A549 (cell line): ENCODE data around the gene DLG1. TPM values are rescaled to one million over a fixed set of nuclear protein-coding genes. Genes with fewer than 3 reads are reported as not detected.

ENCODE experiments used
- ATAC-seq, 2 experiments: fragments of 200-7000 bp in 1 of 2; fragments of >200 bp in 1 of 2; cut with Nextera tagmentation in 1 of 2; cut with Tn5 transposase in 1 of 2; 3 replicates each; pipeline versions ENCODE4 v1.8.0 to v1.9.1; 2018 to 2020; ENCODE audit warnings: mild to moderate bottlenecking in 1 of 2, moderate library complexity in 1 of 2
- CTCF ChIA-PET: fragments of 300-600 bp; sonication (Branson Sonifier 250); formaldehyde crosslinking; extraction: SDS; loops from one replicate; lab custom pipeline; 2021; ENCODE audit warnings: antibody characterized with exemption, inconsistent platforms; lab: Yijun Ruan, JAX
- POLR2A ChIA-PET: fragments of 350-600 bp; formaldehyde crosslinking; extraction: SDS; loops from one replicate; lab custom pipeline; 2021; ENCODE audit warnings: antibody characterized with exemption, inconsistent platforms; lab: Yijun Ruan, JAX
- DNase-seq, 2 experiments: peaks; one replicate each; pipeline versions ENCODE4 v3.0.0 to v3.0.0-alpha.2; 2011 to 2016; ENCODE audit warnings: low read depth in 1 of 2, low spot score in 1 of 2
- FAIRE-seq: peaks from 2 replicates; lab custom pipeline; 2011; peaks lifted over from hg19 to GRCh38; lab: Jason Lieb, UNC
- H3K27ac ChIP-seq, 2 experiments: fragments of >200 bp; sonication (Bioruptor Twin); formaldehyde crosslinking; 3 replicates each; pipeline ENCODE4 v1.5.1; 2016 to 2017
- H3K4me1 ChIP-seq: fragments of >200 bp; sonication (Bioruptor Twin); formaldehyde crosslinking; 3 replicates; pipeline ENCODE4 v1.6.1; 2016
- H3K4me2 ChIP-seq: fragments of >200 bp; sonication (Bioruptor Twin); formaldehyde crosslinking; 3 replicates; pipeline ENCODE4 v1.6.1; 2016
- H3K4me3 ChIP-seq: fragments of >200 bp; sonication (Bioruptor Twin); formaldehyde crosslinking; 3 replicates; pipeline ENCODE4 v1.5.1; 2016
- H3K9me3 ChIP-seq: fragments of >200 bp; sonication (Bioruptor Twin); formaldehyde crosslinking; 3 replicates; pipeline ENCODE4 v1.6.1; 2016
- CBX8 ChIP-seq: fragments of 200-600 bp; sonication (generic); IDR thresholded peaks from 2 replicates; pipeline ENCODE4 v1.6.1; 2016
- CHD2 ChIP-seq: fragments of 150-350 bp; IDR thresholded peaks from 2 replicates; pipeline ENCODE4 v1.6.1; 2014; ENCODE audit warnings: low read length; ENCODE audit not compliant: partially characterized antibody
- CHD4 ChIP-seq: fragments of 200-600 bp; sonication (generic); IDR thresholded peaks from 2 replicates; pipeline ENCODE4 v1.6.1; 2016; ENCODE audit warnings: antibody characterized with exemption, mild to moderate bottlenecking, borderline replicate concordance
- EHF ChIP-seq: fragments of 250-450 bp; sonication (Bioruptor Pico); IDR thresholded peaks from 2 replicates; pipeline ENCODE4 v1.5.0; 2020; ENCODE audit warnings: mild to moderate bottlenecking
- FOSB ChIP-seq: fragments of 250-450 bp; sonication (Bioruptor Pico); IDR thresholded peaks from 2 replicates; pipeline ENCODE4 v1.5.0; 2020; ENCODE audit warnings: mild to moderate bottlenecking, moderate library complexity
- FOSL2 ChIP-seq, 2 experiments: fragments of 450-650 bp in 1 of 2; fragments of >200 bp in 1 of 2; sonication (Bioruptor Twin) in 1 of 2; formaldehyde crosslinking; IDR thresholded peaks; 2 replicates each; pipeline versions ENCODE4 v1.5.0 to v1.6.1; 2016 to 2020; ENCODE audit warnings: mild to moderate bottlenecking in 1 of 2, moderate library complexity in 1 of 2
- GATA3 ChIP-seq: IDR thresholded peaks from 2 replicates; pipeline ENCODE4 v1.6.1; 2012; ENCODE audit warnings: borderline replicate concordance
- HDAC2 ChIP-seq: fragments of 200-600 bp; sonication (generic); IDR thresholded peaks from 2 replicates; pipeline ENCODE4 v1.6.1; 2016
- HOXA7 ChIP-seq: fragments of 250-450 bp; sonication (Bioruptor Pico); IDR thresholded peaks from 2 replicates; pipeline ENCODE4 v1.5.0; 2020; ENCODE audit warnings: mild to moderate bottlenecking, moderate library complexity
- KDM1A ChIP-seq: fragments of 200-600 bp; sonication (generic); IDR thresholded peaks from 2 replicates; pipeline ENCODE4 v1.6.1; 2016; ENCODE audit warnings: low read depth, mild to moderate bottlenecking
- MAFK ChIP-seq: fragments of 450-650 bp; IDR thresholded peaks from 2 replicates; pipeline ENCODE4 v1.6.1; 2014; ENCODE audit not compliant: partially characterized antibody
- NFE2L2 ChIP-seq: fragments of 150-350 bp; conservative IDR thresholded peaks from 2 replicates; pipeline ENCODE4 v1.6.1; 2014; ENCODE audit warnings: low read length
- NPAS2 ChIP-seq: fragments of 250-450 bp; sonication (Bioruptor Pico); IDR thresholded peaks from 2 replicates; pipeline ENCODE4 v1.8.0; 2022; ENCODE audit warnings: mild to moderate bottlenecking, moderate library complexity, borderline replicate concordance
- POLR2A ChIP-seq: IDR thresholded peaks from 2 replicates; pipeline ENCODE4 v1.6.1; 2012; ENCODE audit warnings: mild to moderate bottlenecking, low read length
- POLR2AphosphoS2 ChIP-seq: conservative IDR thresholded peaks from 2 replicates; pipeline ENCODE4 v1.6.1; 2012; ENCODE audit warnings: low read length, improper control_type of control experiment, inconsistent platforms
- SMC3 ChIP-seq: fragments of >200 bp; sonication (Bioruptor Twin); formaldehyde crosslinking; IDR thresholded peaks from 3 replicates; pipeline ENCODE4 v1.6.1; 2018; ENCODE audit warnings: inconsistent platforms
- ZSCAN20 ChIP-seq: fragments of 250-450 bp; sonication (Bioruptor Pico); IDR thresholded peaks from 2 replicates; pipeline ENCODE4 v1.8.0; 2022; ENCODE audit warnings: mild to moderate bottlenecking, moderate library complexity
- WGBS: methylation state at CpG from one replicate; pipeline ENCODE4 v1.1.6; 2017; ENCODE audit errors: missing lambda C conversion rate; 5-methylcytosine and 5-hydroxymethylcytosine counted together
- polyA plus RNA-seq, 4 experiments: library from polyadenylated mRNA; depleted of rRNA in 3 of 4; stranded (reverse); fragments of >200 nt; fragmentation: RNase III in 1 of 4; extraction: RNeasy Plus Mini Kit Qiagen cat#74134 plus additional on column Dnase treatment in 1 of 4; gene quantifications; 2 replicates in 3 of 4; 3 replicates in 1 of 4; pipeline ENCODE4 v1.2.3, GENCODE V29; 2011 to 2017
- TF ChIP-seq, protein P1 (sequence below): fragments of 150-350 bp; IDR thresholded peaks from 2 replicates; pipeline ENCODE4 v1.6.1; 2014; ENCODE audit warnings: low read depth, mild to moderate bottlenecking, low read length
- TF ChIP-seq, protein P2 (sequence below): fragments of >200 bp; sonication (Bioruptor Twin); formaldehyde crosslinking; IDR thresholded peaks from 3 replicates; pipeline ENCODE4 v1.5.1; 2016
- TF ChIP-seq, protein P3 (sequence below): IDR thresholded peaks from 2 replicates; pipeline ENCODE4 v1.6.1; 2012
- TF ChIP-seq, protein P4 (sequence below): fragments of >200 bp; sonication (Bioruptor Twin); formaldehyde crosslinking; IDR thresholded peaks from 3 replicates; pipeline ENCODE4 v1.6.1; 2016
- TF ChIP-seq, protein P5 (sequence below): fragments of 250-450 bp; sonication (Bioruptor Pico); IDR thresholded peaks from 2 replicates; pipeline ENCODE4 v1.5.0; 2021; ENCODE audit warnings: mild to moderate bottlenecking, moderate library complexity, borderline replicate concordance

DLG1 gene
- polyA plus RNA-seq, 2 of the 4 experiments (the other 2 are of a cell fraction): 27.0 to 33.9 TPM

DNA sequence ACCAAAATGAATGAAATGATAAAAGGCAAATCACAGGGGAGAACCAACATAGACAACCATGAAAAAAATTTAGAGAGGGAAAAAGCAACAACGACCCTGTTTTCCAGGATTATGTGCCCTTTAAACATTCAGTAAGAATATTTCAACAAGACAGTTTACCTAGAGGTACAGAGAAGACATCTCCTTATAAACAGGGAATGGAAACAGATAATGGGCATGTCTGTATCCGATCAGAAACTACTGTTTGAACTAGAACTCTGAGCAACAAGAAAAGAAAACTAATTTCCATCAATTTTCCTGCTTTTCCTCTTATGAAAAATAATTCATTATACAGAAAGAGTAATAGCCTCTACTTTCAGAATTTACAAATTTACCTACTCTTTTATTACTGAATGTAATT is 39.3 kb downstream of the DLG1 start:
- H3K4me1 ChIP-seq: peaks cover 19% of the 10 kb centered on the region; the same call in 2 of the 3 replicates
- H3K4me3 ChIP-seq: no peak overlapping the region
- ChIA-PET POLR2A (no interaction called here), CTCF (no interaction called here)
- H3K9me3 ChIP-seq: no peaks in the 10 kb centered on the region
- H3K27ac ChIP-seq: no peak overlapping the region
- H3K4me2 ChIP-seq: no peak overlapping the region
- FAIRE-seq (no peak), DNase-seq (no peak), ATAC-seq (no peak)
- 58% methylated on average over 2 of the region's 2 CpGs for WGBS
- TF ChIP-seq, protein P1, sequence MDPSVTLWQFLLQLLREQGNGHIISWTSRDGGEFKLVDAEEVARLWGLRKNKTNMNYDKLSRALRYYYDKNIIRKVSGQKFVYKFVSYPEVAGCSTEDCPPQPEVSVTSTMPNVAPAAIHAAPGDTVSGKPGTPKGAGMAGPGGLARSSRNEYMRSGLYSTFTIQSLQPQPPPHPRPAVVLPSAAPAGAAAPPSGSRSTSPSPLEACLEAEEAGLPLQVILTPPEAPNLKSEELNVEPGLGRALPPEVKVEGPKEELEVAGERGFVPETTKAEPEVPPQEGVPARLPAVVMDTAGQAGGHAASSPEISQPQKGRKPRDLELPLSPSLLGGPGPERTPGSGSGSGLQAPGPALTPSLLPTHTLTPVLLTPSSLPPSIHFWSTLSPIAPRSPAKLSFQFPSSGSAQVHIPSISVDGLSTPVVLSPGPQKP: no peak
- TF ChIP-seq, protein P2, sequence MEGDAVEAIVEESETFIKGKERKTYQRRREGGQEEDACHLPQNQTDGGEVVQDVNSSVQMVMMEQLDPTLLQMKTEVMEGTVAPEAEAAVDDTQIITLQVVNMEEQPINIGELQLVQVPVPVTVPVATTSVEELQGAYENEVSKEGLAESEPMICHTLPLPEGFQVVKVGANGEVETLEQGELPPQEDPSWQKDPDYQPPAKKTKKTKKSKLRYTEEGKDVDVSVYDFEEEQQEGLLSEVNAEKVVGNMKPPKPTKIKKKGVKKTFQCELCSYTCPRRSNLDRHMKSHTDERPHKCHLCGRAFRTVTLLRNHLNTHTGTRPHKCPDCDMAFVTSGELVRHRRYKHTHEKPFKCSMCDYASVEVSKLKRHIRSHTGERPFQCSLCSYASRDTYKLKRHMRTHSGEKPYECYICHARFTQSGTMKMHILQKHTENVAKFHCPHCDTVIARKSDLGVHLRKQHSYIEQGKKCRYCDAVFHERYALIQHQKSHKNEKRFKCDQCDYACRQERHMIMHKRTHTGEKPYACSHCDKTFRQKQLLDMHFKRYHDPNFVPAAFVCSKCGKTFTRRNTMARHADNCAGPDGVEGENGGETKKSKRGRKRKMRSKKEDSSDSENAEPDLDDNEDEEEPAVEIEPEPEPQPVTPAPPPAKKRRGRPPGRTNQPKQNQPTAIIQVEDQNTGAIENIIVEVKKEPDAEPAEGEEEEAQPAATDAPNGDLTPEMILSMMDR: no peak
- TF ChIP-seq HDAC2 (no peak), CHD4 (no peak), MAFK (no peak), HOXA7 (CRISPR knock-in tag) (no peak), POLR2A (no peak), ZSCAN20 (CRISPR knock-in tag) (no peak)

DNA sequence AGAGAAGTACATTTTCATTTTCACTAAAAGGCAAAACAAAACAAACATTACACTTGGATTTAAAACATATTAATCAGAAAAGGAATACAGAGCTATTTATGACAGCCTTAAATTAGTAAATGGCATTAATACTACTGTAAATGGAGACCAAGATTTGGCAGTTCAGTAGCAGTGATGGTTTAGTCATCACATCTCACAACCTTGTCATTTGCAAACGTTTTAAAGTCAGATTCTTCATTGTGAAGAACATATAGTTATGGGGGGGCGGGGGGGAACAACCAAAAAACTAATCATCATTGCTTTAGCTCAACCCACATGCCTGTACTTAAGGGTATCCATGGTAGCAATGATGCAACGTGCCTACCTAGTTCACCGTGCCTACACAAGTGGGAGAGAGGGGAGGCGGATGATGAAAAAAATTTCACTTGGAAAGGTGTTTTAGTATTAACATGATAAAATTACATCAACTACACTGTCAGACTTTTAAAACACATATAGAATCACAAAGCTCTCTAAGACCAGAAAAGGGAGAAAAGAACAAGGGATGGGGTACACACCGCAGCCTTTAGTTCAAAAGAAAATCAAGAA is 40.1 kb downstream of the DLG1 start:
- no peaks in the 10 kb centered on the region for H3K9me3 ChIP-seq
- TF ChIP-seq NPAS2 (no peak), CHD2 (no peak)
- TF ChIP-seq, all 56 proteins: peak for 0
- ATAC-seq (no peak), DNase-seq (no peak), FAIRE-seq (no peak)
- CTCF ChIA-PET: interaction anchor here (0.7 to 3.5 kb wide), 10 partner anchors 11 to 281 kb away, joined by 3 to 37 read pairs (median 10); partner anchors contain the start of gene MELTF
- H3K4me2 ChIP-seq: no peak overlapping the region
- H3K27ac ChIP-seq: no peak overlapping the region
- no peak overlapping the region for H3K4me3 ChIP-seq
- 65% methylated on average over 6 of the region's 6 CpGs for WGBS
- POLR2A ChIA-PET: no interaction called here
- peaks cover 19% of the 10 kb centered on the region; the same call in 2 of the 3 replicates for H3K4me1 ChIP-seq

DNA sequence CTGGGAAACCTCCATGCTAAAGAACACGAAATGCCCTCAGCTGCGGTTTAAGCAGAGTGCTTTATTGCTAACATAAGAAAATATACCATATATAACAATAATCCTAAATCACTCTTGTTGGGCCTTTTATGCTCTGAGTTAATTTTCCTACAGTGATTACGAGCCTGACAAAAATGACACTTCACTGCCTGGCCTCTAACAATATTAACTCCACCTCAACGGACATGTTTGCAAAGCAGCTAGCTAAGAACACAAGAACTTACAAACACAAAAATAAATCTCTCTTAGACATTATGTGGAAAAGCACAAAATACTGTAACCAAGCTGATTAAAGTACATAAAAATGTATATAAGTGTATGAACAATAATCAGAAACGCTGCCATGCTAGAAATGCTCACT is 40.7 kb downstream of the DLG1 start:
- 79% methylated on average over 5 of the region's 5 CpGs for WGBS
- H3K4me2 ChIP-seq: no peak overlapping the region
- H3K4me3 ChIP-seq: no peak overlapping the region
- H3K27ac ChIP-seq: no peak overlapping the region
- FAIRE-seq (no peak), ATAC-seq (no peak), DNase-seq (no peak)
- ChIA-PET POLR2A (no interaction called here), CTCF (interaction anchor here (0.6 to 3.5 kb wide), 30 partner anchors 9 to 327 kb away, joined by 3 to 37 read pairs (median 5); partner anchors contain the start of gene MELTF)
- no peaks in the 10 kb centered on the region for H3K9me3 ChIP-seq
- peaks cover 19% of the 10 kb centered on the region; the same call in 2 of the 3 replicates for H3K4me1 ChIP-seq
- TF ChIP-seq CHD2 (no peak), EHF (CRISPR knock-in tag) (no peak), SMC3 (no peak), CBX8 (no peak), POLR2A (no peak), FOSL2 (IDR thresholded peaks at IDR 0.05) (no peak), FOSL2 (CRISPR knock-in tag; IDR thresholded peaks at IDR 0.05) (no peak), POLR2AphosphoS2 (no peak), NFE2L2 (no peak), GATA3 (no peak), KDM1A (no peak), FOSB (no peak), HDAC2 (no peak)
- TF ChIP-seq, protein P3, sequence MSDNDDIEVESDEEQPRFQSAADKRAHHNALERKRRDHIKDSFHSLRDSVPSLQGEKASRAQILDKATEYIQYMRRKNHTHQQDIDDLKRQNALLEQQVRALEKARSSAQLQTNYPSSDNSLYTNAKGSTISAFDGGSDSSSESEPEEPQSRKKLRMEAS: no peak
- TF ChIP-seq, protein P2: no peak
- TF ChIP-seq, protein P4, sequence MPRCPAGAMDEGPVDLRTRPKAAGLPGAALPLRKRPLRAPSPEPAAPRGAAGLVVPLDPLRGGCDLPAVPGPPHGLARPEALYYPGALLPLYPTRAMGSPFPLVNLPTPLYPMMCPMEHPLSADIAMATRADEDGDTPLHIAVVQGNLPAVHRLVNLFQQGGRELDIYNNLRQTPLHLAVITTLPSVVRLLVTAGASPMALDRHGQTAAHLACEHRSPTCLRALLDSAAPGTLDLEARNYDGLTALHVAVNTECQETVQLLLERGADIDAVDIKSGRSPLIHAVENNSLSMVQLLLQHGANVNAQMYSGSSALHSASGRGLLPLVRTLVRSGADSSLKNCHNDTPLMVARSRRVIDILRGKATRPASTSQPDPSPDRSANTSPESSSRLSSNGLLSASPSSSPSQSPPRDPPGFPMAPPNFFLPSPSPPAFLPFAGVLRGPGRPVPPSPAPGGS: no peak
- TF ChIP-seq, protein P5, sequence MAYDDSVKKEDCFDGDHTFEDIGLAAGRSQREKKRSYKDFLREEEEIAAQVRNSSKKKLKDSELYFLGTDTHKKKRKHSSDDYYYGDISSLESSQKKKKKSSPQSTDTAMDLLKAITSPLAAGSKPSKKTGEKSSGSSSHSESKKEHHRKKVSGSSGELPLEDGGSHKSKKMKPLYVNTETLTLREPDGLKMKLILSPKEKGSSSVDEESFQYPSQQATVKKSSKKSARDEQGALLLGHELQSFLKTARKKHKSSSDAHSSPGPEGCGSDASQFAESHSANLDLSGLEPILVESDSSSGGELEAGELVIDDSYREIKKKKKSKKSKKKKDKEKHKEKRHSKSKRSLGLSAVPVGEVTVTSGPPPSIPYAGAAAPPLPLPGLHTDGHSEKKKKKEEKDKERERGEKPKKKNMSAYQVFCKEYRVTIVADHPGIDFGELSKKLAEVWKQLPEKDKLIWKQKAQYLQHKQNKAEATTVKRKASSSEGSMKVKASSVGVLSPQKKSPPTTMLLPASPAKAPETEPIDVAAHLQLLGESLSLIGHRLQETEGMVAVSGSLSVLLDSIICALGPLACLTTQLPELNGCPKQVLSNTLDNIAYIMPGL (CRISPR knock-in tag): no peak
- TF ChIP-seq, all 56 proteins: peak for 0
